Urothelium cell line (cell line): ENCODE results near the gene NCR2.

ENCODE experiments used
- DNase-seq: peaks from one replicate; pipeline ENCODE4 v3.0.0; 2011; ENCODE audit warnings: low spot score, mixed read lengths
- FAIRE-seq: peaks from 2 replicates; lab custom pipeline; 2011; peaks lifted over from hg19 to GRCh38; lab: Jason Lieb, UNC

NCR2 gene

GRCh38 chr6:41356825-41357224 lies 21.4 kb downstream of the NCR2 start:
- FAIRE-seq (peak; percentile 52), DNase-seq (no peak)

DNA sequence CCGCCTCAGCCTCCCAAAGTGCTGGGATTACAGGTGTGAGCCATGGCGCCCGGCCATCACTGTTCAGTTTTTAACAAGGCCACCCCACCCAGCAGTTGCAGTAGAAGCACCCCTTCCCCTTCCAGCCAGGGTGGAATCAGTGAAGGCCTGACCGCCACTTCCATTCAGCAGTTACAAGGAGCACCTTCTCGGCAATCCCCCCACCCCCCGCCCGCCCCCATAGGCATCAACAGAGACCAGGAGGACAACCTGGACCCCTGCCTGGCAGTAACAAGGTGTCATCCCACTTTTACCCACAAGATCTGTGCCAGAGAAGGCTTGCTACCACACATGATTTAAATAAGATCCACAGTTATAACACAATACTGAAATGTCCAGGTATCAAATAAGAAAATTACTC lies 23.1 kb downstream of the NCR2 start:
- no peak for FAIRE-seq
- no peak for DNase-seq

DNA sequence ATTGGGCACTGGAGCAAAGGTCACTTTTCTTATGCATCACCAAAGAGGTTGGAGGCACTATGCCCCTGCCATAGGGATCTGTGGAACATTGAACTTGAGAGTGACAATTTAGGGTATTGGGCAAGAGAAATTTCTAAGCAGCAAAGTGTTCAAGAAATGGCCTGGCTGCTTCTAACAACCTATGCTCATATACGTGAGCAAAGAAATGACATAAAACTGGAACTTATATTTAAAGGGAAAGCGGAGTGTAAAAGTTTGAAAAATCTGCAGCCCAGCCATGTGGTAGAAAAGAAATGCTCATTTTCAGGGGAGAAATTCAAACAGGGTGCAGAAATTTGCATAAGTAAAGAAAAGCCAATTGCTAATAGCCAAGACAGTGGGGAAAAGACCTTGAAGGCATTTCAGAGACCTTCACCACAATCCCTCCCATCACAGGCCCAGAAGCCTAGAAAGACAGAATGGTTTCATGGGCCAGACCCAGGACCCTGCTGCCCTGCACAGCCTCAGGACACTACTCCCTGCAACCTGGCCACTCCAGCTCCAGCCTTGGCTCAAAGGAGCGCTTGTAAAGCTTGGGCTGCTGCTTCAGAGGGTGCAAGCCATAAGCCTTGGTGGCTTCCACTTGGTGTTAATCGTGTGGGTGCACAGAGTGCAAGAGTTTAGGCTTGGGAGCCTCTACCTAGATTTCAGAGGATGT lies 24.4 kb downstream of the NCR2 start:
- no peak for FAIRE-seq
- DNase-seq, result no peak

DNA sequence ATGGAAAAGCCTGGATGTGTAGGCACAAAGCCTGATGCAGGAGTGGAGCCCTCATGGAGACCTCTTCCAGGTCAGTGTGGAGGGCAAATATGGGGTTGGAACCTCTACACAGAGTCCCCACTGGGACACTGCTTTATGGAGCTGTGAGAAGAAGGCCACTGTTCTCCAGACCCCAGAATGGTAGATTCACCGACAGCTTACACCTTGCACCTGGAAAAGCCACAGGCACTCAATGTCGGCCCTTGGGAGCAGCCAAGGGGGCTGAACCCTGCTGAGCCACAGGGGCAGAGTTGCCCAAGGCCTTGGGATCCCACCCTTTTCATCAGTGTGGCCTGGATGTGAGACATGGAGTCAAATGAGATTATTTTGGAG lies 24.9 kb downstream of the NCR2 start:
- DNase-seq, result no peak
- FAIRE-seq, result no peak

GRCh38 chr6:41366150-41366549 lies 30.7 kb downstream of the NCR2 start:
- DNase-seq (no peak), FAIRE-seq (no peak)

- DNase-seq (no peak), FAIRE-seq (no peak)
Measured at GRCh38 chr6:41367061-41367460, 31.7 kb downstream of the NCR2 start.

DNA sequence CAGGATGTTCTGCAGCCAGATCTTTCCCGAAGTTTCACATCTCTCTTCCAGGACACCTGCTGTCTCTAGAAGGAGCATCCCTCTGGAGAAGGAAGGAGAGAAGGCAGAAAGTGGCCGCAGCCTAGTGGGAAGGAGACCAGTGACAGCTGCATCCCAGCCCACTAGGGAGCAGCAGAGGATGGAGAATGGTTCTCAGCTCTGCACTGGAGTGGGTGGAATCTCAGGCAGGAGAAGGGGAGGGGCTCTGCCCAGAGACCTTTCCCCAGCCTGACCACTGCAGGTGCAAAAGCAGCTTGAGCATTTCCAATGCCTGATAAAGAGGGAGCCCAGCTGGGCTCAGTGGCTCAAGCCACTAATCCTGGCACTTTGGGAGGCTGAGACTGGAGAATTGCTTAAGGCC lies 32.3 kb downstream of the NCR2 start:
- FAIRE-seq (no peak), DNase-seq (peak; percentile 89)

GRCh38 chr6:41370488-41371111 lies 35.2 kb downstream of the NCR2 start:
- FAIRE-seq (no peak), DNase-seq (no peak)

GRCh38 chr6:41371461-41371991 lies 36.1 kb downstream of the NCR2 start:
- DNase-seq (no peak), FAIRE-seq (no peak)

DNA sequence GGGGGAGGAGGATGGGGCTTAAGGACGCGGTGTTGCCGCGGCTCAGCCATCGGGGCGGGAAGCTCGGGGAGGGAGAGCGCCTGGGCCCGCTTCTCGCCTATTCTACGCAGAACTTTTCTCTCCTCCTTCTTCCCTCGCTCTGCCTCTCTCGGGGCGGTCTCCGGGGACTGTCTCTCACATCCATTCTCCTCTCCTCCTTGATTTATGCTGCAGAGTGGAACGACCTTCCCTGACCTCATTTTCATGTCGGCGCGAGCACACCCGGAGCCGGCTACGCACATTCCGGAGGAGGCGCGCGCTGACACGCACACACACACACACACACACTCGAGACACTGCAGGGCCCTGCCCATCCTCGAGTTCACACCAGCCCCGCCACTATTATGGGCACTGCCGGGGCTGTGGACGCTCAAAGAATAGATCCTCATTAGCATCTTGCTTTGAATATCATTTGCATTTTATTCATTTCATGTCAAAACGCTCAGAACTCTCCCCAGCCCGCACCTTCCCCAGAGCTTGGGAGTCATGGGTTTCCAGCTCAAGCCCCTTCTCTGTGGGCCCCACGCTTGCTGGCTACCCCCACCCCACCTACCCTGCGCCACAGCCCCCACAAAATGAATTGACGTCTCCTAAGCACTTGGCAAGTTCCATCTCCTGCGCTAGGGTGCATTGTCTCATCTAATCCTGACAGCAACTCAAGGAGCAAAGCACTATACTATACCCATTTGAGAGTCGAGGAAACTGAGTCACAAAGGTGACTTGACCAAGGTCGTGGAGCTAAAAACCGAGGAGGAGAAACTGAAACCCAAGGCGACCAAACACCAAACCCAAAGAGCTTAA lies 36.8 kb downstream of the NCR2 start:
- FAIRE-seq (no peak), DNase-seq (no peak)

DNA sequence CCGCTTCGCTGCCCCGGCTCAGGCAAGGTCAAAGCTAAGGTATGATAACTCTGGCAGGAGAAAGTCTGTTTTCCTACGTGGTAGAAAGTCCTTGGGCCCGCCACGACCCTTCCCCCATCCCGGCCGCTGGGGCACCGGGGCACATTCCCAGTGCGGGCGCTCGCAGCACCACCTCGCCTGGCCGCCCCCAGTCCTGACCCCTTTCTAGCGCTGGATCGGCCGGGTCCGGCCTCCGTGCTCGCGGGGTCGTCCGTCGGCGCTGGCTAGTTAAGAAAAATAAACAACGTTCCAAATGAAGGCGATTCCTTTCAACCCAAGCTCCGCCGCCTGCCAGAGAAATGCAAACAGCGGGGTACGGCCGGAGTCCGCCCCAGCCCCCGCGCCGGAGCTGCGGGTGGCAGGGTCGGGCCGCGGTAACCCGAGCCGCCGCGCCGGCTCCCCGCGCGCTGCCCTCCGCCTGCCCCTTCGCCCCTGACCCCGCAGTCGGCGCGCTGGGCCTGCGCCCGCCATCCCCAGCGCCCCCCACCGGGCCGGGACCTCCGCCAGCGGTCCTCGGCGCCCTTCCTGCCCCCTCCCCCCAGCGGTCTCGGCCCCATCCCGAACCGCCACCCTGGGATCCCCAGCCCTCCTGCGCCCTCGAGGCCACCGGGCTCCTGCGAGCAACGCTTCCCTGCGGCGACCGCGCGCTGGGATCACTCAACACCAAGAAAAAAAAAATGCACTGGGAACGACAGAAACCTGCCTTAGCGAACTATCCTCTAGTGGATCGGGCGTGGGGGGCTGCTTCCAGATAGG lies 37.6 kb downstream of the NCR2 start:
- FAIRE-seq, result no peak
- DNase-seq, result no peak

- no peak for FAIRE-seq
- DNase-seq, result no peak
Measured at GRCh38 chr6:41373627-41373918, 38.2 kb downstream of the NCR2 start.

DNA sequence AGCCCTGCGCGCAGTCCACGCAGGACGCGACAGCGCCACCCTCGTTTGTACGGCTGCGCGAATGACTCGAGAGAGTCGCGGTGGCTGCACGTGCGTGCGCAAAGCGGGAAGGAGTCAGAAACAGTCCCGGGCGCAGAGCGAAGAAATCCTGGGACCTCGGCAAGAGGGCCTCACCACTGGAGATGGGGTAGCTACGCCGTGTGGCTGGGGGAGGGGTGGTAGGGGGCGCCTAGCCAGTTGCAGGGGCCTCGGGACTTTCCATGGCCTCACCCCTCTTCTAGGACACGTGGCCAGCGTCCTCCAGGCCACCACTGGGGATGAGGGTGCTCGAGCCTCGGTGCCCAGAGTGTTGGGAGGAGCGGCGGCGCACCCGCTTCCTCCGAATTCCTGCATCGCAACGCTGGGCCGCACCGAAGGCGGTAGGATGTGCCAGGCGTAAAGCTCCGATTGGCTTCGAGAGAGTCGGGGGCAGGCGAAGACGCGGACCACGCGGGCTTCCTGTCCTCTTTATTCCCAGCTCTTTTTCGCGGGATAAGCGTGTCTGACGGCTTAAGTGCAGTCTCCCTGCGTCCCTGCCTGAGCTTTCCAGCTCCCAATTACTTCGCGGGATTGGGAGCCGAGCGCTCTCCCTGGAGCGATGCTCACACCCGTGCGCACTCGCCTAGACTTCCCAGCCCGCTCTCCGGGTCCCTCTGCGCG lies 38.7 kb downstream of the NCR2 start:
- FAIRE-seq (no peak), DNase-seq (no peak)

GRCh38 chr6:41374618-41375590 lies 39.5 kb downstream of the NCR2 start:
- DNase-seq, result peak; percentile 31
- FAIRE-seq, result no peak

DNA sequence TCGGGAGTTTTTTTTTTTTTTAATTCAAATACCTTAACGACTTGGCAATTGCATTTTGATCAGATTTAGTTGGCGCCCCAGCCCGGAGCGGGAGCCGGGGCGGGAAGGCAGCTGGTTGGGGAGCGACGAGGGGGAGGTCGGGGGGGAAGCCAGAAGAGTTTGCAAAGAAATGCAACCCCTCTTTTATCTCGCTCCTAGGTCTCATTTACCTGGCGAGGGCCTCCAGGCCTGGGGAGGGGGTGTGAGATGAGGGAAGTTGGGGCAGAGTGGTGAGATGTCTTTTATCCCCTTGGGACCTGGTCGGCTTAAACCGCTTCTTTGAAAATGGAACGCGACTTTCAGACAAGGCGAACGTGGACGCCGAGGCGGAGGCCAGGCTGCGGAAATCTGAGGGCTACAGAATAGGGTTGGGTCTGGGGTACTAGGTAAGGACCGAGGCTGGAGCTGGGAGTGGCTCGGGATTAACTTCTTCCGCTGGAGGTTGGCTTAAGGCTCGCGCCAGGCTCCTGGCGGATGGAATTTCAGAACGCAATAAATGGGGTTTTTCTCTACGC lies 40.3 kb downstream of the NCR2 start:
- DNase-seq, result no peak
- FAIRE-seq, result no peak

DNA sequence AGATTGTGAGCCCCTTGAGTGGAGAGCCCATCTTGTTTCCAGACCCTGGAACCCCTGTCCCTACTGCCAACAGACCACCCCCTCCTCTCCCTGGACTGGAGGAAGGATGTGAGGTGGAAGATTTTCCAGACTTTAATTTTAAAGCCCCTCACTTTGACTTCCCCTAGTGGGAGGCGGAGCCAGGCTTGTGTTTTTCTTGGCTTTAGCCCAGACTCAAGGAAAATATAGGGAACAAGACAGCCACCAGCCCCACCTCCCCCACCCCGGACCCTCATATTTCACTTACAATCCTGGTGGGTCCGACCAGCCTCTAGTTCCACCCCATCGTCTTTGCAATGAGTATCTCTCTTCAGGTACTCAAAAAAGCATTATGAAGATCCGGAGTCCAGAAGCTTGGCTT lies 40.8 kb downstream of the NCR2 start:
- DNase-seq, result no peak
- FAIRE-seq, result no peak

DNA sequence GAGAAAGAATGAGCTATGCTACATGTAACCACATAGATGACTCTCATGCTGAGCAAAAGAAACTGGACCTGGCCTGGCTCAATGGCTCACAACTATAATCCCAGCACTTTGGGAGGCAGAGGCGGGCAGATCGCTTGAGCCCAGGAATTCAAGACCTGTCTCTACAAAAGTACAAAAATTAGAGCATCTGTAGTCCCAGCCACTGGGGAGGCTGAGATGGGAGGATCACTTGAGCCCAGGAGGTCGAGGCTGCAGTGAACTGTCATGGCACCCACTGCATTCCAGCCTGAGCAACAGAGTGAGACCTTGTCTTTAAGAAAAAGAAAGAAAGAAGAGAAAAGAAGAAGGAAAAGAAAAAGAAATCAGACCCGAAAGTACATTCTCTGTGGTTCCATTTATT lies 41.7 kb downstream of the NCR2 start:
- FAIRE-seq (no peak), DNase-seq (no peak)

- no peak for FAIRE-seq
Measured at GRCh38 chr6:41379306-41379705, 43.9 kb downstream of the NCR2 start.

DNA sequence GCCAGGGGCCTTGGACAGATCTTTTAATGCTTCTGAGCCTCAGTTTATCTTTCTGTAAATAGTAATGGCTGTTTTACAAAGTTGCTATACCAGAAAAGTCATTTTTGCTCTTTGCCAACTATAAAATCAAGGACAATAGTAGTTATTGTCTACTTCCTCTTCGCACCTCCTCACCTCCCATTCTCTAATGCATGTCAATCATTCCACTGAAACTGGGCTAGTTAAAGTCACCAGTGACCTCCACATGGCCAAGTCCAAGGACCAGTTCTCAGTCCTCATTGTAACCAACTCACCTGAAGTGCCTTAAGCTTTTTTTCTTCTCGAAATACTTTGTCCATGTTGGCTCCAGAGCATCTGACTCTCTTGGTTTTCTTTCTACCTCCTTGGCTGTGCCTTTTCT lies 51.2 kb downstream of the NCR2 start:
- FAIRE-seq, result no peak
- no peak for DNase-seq

More at GRCh38 chr6:41379306-41379705, 43.9 kb downstream of the NCR2 start:
- no peak for DNase-seq
